AG04449 (cell line): ENCODE data around the gene GRK3.

Experiments
- CTCF ChIA-PET: fragments of 350-600 bp; formaldehyde crosslinking; extraction: SDS; loops from one replicate; lab custom pipeline; 2021; ENCODE audit warnings: antibody characterized with exemption; lab: Yijun Ruan, JAX
- POLR2A ChIA-PET: fragments of 400-600, 350-600 bp; formaldehyde crosslinking; extraction: SDS; loops from one replicate; lab custom pipeline; 2020; ENCODE audit warnings: antibody characterized with exemption, inconsistent platforms; lab: Yijun Ruan, JAX
- DNase-seq: peaks from one replicate; pipeline ENCODE4 v3.0.0-alpha.2; 2010; ENCODE audit warnings: low read depth, low spot score
- H3K4me3 ChIP-seq: 2 replicates; pipeline ENCODE4 v1.5.1; 2011; ENCODE audit warnings: low read depth, mild to moderate bottlenecking, control low read depth, low read length
- TF ChIP-seq, protein P1 (sequence below): IDR thresholded peaks from one replicate; pipeline ENCODE4 v1.5.1; 2011; ENCODE audit warnings: mild to moderate bottlenecking, moderate library complexity, low read length, control low read depth, inconsistent platforms; ENCODE audit not compliant: insufficient read depth; ENCODE audit errors: missing control alignments

The GRK3 gene

DNA sequence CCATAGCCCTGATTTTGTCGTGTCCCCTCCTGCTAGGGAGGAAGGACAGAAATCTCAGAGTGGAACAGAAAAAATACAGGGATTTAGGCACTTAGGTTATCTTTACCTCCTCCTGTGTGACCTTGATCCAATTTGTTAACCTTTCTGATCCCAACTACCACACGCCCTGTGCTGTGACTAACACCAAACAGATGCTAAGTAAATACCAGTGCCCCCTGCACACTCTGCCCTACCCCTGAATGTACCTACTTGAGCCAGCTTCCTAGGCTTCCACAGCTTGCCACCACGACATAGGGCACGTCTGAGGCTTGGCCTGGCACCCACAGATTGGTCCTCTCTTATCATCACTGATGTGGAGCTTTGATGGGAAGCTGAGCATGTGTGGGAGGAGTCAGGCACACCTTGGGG lies 186.7 kb downstream of the GRK3 start:
- TF ChIP-seq, protein P1, sequence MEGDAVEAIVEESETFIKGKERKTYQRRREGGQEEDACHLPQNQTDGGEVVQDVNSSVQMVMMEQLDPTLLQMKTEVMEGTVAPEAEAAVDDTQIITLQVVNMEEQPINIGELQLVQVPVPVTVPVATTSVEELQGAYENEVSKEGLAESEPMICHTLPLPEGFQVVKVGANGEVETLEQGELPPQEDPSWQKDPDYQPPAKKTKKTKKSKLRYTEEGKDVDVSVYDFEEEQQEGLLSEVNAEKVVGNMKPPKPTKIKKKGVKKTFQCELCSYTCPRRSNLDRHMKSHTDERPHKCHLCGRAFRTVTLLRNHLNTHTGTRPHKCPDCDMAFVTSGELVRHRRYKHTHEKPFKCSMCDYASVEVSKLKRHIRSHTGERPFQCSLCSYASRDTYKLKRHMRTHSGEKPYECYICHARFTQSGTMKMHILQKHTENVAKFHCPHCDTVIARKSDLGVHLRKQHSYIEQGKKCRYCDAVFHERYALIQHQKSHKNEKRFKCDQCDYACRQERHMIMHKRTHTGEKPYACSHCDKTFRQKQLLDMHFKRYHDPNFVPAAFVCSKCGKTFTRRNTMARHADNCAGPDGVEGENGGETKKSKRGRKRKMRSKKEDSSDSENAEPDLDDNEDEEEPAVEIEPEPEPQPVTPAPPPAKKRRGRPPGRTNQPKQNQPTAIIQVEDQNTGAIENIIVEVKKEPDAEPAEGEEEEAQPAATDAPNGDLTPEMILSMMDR: no peak
- ChIA-PET CTCF (interaction anchor here (1.6 kb wide), 1 partner anchor 22 kb away, joined by 5 read pairs; no protein-coding TSS in a partner anchor), POLR2A (interaction anchor here (0.5 kb wide), 1 partner anchor 41 kb away, joined by 3 read pairs; no protein-coding TSS in a partner anchor)
- no peak for DNase-seq
- H3K4me3 ChIP-seq: no peak overlapping the region

DNA sequence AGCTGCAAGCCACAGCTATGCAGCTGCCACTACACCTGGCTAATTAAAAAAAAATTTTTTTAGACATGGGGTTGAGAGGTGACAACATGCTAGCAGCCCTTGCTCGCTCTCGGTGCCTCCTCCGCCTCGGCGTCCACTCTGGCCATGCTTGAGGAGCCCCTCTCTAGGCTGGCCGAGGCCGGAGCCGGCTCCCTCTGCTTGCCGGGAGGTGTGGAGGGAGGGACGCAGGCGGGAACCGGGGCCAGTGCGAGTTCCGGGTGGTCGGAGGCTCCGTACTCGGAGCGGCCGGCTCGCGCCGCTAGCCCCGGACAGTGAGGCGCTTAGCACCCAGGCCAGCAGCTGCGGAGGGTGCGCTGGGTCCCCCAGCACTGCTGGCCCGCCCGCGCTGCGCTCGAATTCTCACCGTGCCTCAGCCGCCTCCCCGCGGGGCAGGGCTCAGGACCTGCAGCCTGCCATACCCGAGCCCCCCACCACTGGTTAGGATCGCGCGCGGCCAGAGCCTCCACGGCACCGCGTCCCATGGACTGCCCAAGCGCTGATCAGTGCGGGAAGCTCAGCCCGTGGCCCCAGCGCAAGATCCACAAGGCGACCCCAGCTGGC lies 188.2 kb downstream of the GRK3 start:
- CTCF ChIA-PET: no interaction called here
- H3K4me3 ChIP-seq: no peak overlapping the region
- DNase-seq: no peak
- TF ChIP-seq, protein P1: no peak
- POLR2A ChIA-PET: no interaction called here

DNA sequence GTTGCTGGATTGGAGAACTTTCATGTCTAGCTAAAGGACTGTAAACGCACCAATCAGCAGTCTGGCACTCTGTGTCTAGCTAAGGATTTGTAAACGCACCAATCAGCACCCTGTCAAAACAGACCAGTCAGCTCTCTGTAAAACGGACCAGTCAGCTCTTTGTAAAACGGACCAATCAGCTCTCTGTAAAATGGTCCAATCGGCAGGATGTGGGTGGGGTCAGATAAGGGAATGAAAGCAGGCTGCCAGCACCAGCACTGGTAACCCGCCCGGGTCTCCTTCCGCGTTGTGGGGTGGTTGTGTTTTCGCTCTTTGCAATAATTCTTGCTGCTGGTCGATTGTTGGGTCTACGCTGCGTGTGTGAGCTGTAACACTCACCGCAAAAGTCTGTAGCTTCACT lies 188.8 kb downstream of the GRK3 start:
- ChIA-PET CTCF (no interaction called here), POLR2A (no interaction called here)
- DNase-seq: no peak
- TF ChIP-seq, protein P1: no peak
- no peak overlapping the region for H3K4me3 ChIP-seq

DNA sequence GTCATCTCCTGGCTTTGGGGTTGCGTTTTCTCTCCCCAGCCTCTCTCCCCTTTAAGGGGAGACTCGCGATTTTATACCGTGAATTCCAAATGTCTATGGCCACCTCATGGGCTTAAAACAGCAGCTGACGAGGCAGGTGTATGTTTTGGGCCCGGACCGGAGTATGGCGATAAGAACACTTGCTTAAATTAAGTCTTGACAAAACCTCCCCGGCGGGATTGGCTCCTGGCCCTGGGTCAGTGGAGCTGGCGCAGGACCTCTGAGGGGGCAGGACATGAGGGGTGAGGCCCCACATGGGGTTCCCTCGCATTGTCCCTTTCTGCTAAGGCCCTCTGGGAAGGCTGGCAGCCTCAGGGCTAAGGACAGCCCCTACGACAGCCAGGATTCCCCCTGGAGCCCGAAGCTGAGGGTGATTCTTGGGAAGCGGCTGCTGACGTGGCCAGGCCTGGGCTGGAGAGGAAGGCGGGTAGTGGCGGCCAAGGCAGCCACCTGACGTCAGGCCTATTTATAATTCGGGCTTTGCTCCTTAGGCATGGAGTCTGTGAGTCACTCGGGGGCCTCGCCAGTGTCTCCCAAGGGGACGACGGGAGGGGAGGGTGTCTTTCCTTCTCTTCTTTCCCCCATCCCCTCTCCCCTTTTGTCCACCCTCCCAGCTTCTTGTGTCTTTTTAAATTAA lies 190.2 kb downstream of the GRK3 start:
- CTCF ChIA-PET: interaction anchor here (2.1 kb wide), 1 partner anchor 18 kb away, joined by 7 read pairs; no protein-coding TSS in a partner anchor
- POLR2A ChIA-PET: no interaction called here
- H3K4me3 ChIP-seq: no peak overlapping the region
- DNase-seq: no peak
- TF ChIP-seq, protein P1: no peak

DNA sequence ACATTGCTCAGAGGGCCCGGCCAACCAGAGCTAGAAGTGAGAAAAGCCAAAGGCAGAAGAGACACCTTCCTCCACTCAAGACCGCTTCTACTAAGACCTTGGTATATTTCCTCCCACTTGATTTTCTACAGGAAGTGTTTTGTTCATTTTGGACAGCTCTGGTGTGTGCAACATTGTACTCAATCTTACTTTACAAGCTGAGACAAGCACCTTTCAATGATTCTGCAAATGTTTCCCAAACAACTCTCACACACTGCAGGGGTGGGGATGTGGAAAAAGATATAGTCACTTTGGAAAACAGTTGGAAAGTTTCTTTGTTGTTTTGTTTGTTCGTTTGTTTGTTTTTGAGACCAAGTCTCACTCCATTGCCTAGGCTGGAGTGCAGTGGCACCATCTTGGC lies 193.2 kb downstream of the GRK3 start:
- TF ChIP-seq, protein P1: no peak
- H3K4me3 ChIP-seq: no peak overlapping the region
- ChIA-PET CTCF (interaction anchor here (0.9 to 1.6 kb wide), 2 partner anchors 8 to 295 kb away, joined by 4 to 5 read pairs; no protein-coding TSS in a partner anchor), POLR2A (no interaction called here)
- no peak for DNase-seq

DNA sequence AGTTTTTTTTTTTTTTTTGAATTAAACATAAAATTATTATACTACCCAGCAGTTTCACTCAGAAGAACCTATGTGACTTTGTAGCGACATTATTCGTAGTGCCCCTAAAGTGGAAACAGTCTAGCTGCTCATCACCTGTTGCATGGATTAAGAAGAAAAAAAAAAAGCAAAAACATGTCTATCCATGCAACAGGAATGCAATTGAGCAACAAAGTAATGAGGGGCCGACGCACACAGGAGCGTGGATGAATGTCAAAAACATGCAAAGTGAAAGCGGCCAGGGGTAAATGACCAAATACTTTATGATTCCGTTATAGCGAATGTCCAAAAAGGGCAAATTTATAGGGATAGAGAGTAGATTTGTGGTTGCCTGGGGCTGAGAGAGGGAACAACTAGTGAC lies 193.8 kb downstream of the GRK3 start:
- ChIA-PET POLR2A (no interaction called here), CTCF (interaction anchor here (1.6 kb wide), 1 partner anchor 9 kb away, joined by 5 read pairs; no protein-coding TSS in a partner anchor)
- no peak overlapping the region for H3K4me3 ChIP-seq
- TF ChIP-seq, protein P1: no peak
- DNase-seq: no peak
